ENCODE data around the gene AMBP.
A peak's percentile ranks its signal among the peaks of the same experiment; 100 is the strongest.

AMBP gene

DNA sequence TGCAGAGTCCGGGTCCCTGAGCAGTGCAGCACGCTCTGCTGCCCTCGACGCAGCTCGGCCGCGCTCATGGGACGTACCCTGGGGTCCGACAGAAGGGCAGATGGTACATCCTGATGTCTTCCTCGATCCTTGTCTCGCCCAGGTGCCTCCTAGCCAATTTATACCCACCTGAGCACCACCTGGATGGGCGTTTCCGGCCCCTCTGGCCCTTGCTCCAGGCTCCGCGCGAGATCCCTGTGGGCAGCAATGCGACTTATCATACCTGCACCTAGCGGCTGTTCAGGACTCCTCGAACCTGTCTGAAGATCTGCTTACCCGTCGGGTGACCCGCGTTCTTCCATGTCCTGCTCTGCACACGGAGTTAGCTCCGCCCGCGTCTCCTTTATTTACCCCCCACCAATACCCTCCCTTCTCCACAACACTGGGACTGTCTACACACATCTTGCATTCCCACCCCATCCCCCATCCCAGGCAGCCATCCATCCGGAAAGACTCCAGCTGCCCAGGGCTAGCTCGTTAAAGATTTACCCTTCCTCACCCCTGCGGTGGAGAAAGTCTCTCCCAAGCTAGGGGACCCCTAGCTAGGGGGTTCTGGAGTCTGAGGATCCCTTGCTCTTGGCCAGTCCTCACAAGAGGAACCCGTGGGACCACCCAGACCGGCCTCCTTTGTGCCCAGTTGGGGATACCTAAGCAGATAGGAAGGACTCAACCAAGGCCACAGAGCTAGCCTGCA is 21.0 kb upstream of the AMBP start, which contains the start of gene KIF12:
TSS of gene KIF12 (minus strand) at position 357 of the 733 bp plus-strand sequence. CDS start at position 341, 16 bp downstream.
- H3K4me1 Mint-ChIP-seq, result peaks cover 13% of the 10 kb centered on the region
- H3K9me3 Mint-ChIP-seq, result peaks cover 5% of the 10 kb centered on the region
- peak within 1 kb of the TSS; percentile 45 for H3K4me3 Mint-ChIP-seq
- peaks cover 24% of the 10 kb centered on the region for H3K27me3 Mint-ChIP-seq
- no peak within 1 kb of the TSS for H3K27ac Mint-ChIP-seq
- H3K36me3 Mint-ChIP-seq, result no peaks in the 10 kb centered on the region

DNA sequence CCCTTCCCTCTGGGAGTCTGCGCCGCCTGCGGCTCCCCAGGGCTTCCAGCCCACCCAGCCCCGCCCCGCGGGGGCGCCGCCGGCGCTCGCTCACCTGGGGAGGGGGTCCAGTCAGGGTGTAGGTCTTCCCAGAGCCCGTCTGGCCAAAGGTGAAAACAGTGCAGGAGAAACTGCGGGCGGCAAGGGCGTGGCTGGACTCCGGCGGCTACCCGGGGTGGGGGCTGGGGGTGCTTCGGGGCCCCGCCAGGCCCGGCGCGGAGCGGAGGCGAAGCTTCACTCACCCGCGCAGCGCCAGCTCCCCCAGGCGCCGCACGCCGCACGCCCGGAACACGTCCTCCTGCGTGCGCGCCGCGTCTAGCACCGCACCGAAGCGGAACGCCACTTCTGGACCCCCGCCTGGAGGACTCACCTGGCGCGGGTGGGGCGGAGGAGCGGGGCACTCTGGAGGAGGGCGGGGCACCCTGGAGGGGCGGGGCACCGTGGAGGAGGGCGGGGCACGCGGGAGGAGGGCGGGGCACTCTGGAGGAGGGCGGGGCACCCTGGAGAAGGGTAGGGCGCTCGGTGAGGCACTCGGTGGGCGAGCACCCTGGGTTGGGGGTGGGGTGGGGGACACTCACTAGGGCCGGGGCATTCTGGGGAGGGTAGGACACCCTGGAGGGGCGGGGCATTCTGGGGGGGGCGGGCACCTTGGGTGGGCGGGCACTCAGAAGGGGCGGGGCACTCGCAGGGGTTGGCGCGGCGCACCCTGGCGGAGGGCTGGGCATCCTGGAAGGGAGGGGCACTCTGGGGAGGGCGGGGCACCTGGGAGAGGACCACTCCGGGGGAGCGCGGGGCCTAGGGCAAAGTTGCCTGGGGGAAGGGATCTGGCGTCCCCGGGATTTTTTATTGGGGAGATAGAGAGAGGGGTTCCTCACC is 20.2 kb upstream of the AMBP start:
- Mint-ChIP-seq H3K4me3 (no peak overlapping the region), H3K36me3 (no peaks in the 10 kb centered on the region), H3K9me3 (peaks cover 5% of the 10 kb centered on the region), H3K27me3 (peaks cover 27% of the 10 kb centered on the region), H3K4me1 (peaks cover 13% of the 10 kb centered on the region), H3K27ac (no peak overlapping the region)

DNA sequence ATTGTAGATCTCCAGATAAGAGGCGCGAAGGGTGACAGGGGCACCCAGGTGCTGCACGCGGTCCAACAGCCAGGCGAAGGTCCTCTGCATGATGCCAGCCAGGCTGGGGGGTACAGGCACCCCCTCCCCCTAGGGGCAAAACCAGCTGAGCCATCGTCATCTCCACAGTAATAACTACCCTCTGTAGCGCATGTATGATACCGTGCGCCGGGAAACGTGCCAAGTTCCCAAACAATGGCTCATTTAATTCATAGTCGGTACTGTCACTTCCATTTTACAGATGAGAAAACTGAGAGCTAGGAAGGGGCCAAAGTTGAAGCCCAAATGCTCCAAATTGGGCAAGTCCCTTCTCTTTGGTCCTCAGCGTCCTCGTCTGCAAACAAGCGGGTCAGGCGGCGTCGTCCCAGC is 19.5 kb upstream of the AMBP start:
- Mint-ChIP-seq H3K4me1 (peaks cover 13% of the 10 kb centered on the region), H3K9me3 (peaks cover 5% of the 10 kb centered on the region), H3K27ac (no peak overlapping the region), H3K27me3 (peaks cover 26% of the 10 kb centered on the region), H3K36me3 (no peaks in the 10 kb centered on the region), H3K4me3 (peak overlapping the region; percentile 65)

- Mint-ChIP-seq H3K9me3 (peaks cover 5% of the 10 kb centered on the region), H3K4me1 (peaks cover 13% of the 10 kb centered on the region), H3K27ac (no peak overlapping the region), H3K4me3 (peak overlapping the region; percentile 65), H3K27me3 (peaks cover 24% of the 10 kb centered on the region), H3K36me3 (no peaks in the 10 kb centered on the region)
Observed at GRCh38 chr9:114096866-114097612, 18.9 kb upstream of the AMBP start.

- no peaks in the 10 kb centered on the region for H3K36me3 Mint-ChIP-seq
- H3K4me3 Mint-ChIP-seq, result no peak overlapping the region
- peaks cover 13% of the 10 kb centered on the region for H3K4me1 Mint-ChIP-seq
- H3K27me3 Mint-ChIP-seq, result peaks cover 24% of the 10 kb centered on the region
- no peak overlapping the region for H3K27ac Mint-ChIP-seq
- H3K9me3 Mint-ChIP-seq, result no peaks in the 10 kb centered on the region
Observed at GRCh38 chr9:114096041-114096511, 18.0 kb upstream of the AMBP start.

- H3K9me3 Mint-ChIP-seq, result no peaks in the 10 kb centered on the region
- H3K36me3 Mint-ChIP-seq, result no peaks in the 10 kb centered on the region
- H3K27ac Mint-ChIP-seq, result no peak overlapping the region
- no peak overlapping the region for H3K4me3 Mint-ChIP-seq
- peaks cover 22% of the 10 kb centered on the region for H3K27me3 Mint-ChIP-seq
- H3K4me1 Mint-ChIP-seq, result peaks cover 13% of the 10 kb centered on the region
Observed at GRCh38 chr9:114094971-114095370, 16.9 kb upstream of the AMBP start.

- Mint-ChIP-seq H3K27ac (no peak overlapping the region), H3K4me1 (peaks cover 13% of the 10 kb centered on the region), H3K4me3 (no peak overlapping the region), H3K36me3 (no peaks in the 10 kb centered on the region), H3K27me3 (peaks cover 19% of the 10 kb centered on the region), H3K9me3 (no peaks in the 10 kb centered on the region)
Observed at GRCh38 chr9:114093761-114094505, 15.8 kb upstream of the AMBP start.

DNA sequence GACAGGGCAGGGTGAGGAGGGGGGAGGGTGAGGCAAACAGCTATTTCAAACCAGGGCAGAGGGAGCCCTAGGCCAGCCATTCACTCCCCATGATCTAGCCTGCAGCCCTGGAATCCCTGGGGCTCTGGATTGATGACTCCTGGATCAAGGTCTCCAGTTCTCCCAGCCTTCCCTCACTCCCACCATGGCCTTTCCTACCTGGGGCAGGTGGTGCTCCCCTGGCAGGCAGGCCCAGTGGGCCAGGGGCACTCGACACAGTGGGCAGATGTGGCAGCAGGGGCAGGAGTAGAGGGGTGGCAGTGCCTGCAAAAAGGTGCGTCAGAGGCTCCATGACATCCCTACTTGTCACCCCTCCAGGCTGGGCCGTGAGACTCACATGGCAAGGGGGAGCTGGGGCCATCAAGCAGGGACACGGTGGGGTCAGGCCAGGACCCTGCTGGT is 15.0 kb upstream of the AMBP start:
- Mint-ChIP-seq H3K4me1 (peaks cover 13% of the 10 kb centered on the region), H3K4me3 (no peak overlapping the region), H3K9me3 (no peaks in the 10 kb centered on the region), H3K27me3 (peaks cover 18% of the 10 kb centered on the region), H3K36me3 (no peaks in the 10 kb centered on the region), H3K27ac (no peak overlapping the region)

DNA sequence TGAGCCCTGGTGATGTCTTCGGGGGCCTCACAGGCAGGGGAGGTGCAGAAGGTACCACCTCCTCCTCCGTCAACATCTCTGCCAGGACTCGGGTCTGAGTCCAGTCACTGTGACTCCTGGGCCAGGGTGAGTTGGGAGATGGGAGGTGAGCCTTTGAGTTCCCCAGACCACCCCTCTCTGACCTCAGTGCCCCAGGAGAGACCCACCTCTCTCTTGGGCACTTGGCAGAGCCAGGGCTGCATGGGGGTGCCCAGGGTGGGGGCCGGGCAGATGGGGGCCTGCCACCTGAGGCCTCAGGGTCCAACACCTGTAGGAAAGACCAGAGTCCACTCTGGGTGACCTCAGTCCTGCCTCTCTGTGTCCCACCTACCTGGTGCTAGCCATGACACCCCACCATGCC is 14.2 kb upstream of the AMBP start:
- peaks cover 14% of the 10 kb centered on the region for H3K27me3 Mint-ChIP-seq
- peaks cover 8% of the 10 kb centered on the region for H3K4me1 Mint-ChIP-seq
- no peaks in the 10 kb centered on the region for H3K36me3 Mint-ChIP-seq
- no peaks in the 10 kb centered on the region for H3K9me3 Mint-ChIP-seq
- H3K27ac Mint-ChIP-seq, result no peak overlapping the region
- H3K4me3 Mint-ChIP-seq, result no peak overlapping the region

- H3K27ac Mint-ChIP-seq, result no peak overlapping the region
- no peaks in the 10 kb centered on the region for H3K36me3 Mint-ChIP-seq
- H3K9me3 Mint-ChIP-seq, result no peaks in the 10 kb centered on the region
- H3K4me1 Mint-ChIP-seq, result peaks cover 6% of the 10 kb centered on the region
- H3K27me3 Mint-ChIP-seq, result peaks cover 12% of the 10 kb centered on the region
- H3K4me3 Mint-ChIP-seq, result no peak overlapping the region
Observed at GRCh38 chr9:114091711-114092110, 13.6 kb upstream of the AMBP start.

GRCh38 chr9:114090798-114091197 is 12.7 kb upstream of the AMBP start:
- Mint-ChIP-seq H3K4me3 (no peak overlapping the region), H3K9me3 (no peaks in the 10 kb centered on the region), H3K36me3 (no peaks in the 10 kb centered on the region), H3K27ac (no peak overlapping the region), H3K4me1 (no peaks in the 10 kb centered on the region), H3K27me3 (peaks cover 5% of the 10 kb centered on the region)

DNA sequence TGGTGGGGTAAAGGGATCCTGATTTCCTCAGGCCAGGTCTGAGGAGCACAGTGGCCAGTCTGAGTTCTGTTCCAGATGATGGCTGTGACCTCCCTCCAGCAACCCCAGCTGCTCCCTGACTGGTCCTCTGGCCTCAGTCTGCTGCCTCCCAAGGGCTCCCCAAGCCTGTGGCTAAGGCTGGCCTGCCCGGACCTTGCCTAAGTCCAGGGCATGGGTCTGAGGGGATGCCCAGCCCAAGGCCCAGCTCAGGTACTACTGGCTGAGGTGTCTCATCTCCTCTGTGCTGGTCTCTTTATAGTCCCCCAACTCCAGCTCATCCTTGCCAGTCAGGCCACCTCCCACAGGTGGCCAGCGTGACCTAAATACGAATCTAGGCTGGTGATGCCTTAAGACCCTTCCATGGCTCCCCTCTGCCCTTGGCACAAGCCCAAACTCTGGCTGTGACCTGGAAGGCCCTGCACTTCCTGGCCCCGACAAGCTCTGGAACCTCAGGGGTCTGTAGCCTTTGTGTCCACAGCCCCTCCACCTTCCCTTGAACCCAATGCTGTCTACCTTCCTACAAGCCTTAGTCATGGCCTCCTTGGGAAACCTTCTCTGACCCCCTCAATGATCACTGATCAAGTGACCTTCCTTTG is 11.2 kb upstream of the AMBP start:
- Mint-ChIP-seq H3K27ac (no peak overlapping the region), H3K36me3 (no peaks in the 10 kb centered on the region), H3K27me3 (peaks cover 6% of the 10 kb centered on the region)

DNA sequence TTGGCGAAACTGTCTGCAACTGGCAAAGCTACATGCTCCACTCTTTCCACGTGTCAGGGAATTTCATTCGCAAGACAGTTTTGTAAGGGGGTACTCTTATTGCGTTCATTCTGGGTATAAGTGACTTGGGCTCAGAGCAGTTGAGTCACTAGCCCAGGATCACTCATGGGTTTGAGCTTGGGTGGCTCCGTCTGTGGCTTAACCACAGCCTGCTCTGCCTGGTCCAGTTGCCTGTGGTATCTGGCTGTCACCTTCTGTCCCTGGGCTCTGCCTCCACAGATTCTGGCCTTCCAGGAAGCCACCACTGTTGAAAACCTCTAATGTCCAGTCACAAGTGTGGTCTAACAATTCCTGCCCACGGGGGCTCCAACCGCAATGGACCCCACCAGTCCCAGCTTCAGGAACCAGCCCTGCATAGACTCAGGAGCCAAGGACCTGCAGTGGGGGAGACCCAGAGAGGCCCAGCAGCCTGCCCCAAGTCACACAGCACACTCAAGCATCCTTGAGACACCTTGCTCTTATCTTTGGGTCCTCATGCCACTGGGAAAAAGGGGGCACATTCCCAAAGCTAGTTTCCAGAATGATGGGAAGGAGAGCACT is 10.6 kb upstream of the AMBP start:
- no peak overlapping the region for H3K27ac Mint-ChIP-seq
- H3K9me3 Mint-ChIP-seq, result no peaks in the 10 kb centered on the region
- H3K4me3 Mint-ChIP-seq, result no peak overlapping the region
- no peaks in the 10 kb centered on the region for H3K36me3 Mint-ChIP-seq
- H3K4me1 Mint-ChIP-seq, result no peaks in the 10 kb centered on the region
- peaks cover 5% of the 10 kb centered on the region for H3K27me3 Mint-ChIP-seq

More for the DNA sequence above, 11.2 kb upstream of the AMBP start:
- no peaks in the 10 kb centered on the region for H3K4me1 Mint-ChIP-seq
- no peak overlapping the region for H3K4me3 Mint-ChIP-seq
- no peaks in the 10 kb centered on the region for H3K9me3 Mint-ChIP-seq

GRCh38 chr9:114087721-114088120 is 9.6 kb upstream of the AMBP start:
- H3K4me3 Mint-ChIP-seq, result no peak overlapping the region
- H3K9me3 Mint-ChIP-seq, result no peaks in the 10 kb centered on the region
- H3K27me3 Mint-ChIP-seq, result peaks cover 2% of the 10 kb centered on the region
- no peak overlapping the region for H3K27ac Mint-ChIP-seq
- H3K36me3 Mint-ChIP-seq, result no peaks in the 10 kb centered on the region
- no peaks in the 10 kb centered on the region for H3K4me1 Mint-ChIP-seq
